Gastroesophageal sphincter (tissue), 3 donors: ENCODE results near the gene INAFM2.
A peak's percentile ranks its signal among the peaks of the same experiment; 100 is the strongest.

Source experiments
- POLR2A ChIP-seq, 2 donors: fragments of 450-650 bp; IDR thresholded peaks; one replicate each; pipeline ENCODE4 v1.6.1; 2017; ENCODE audit warnings: antibody characterized with exemption in 2 of 2, mild to moderate bottlenecking in 2 of 2, moderate library complexity in 1 of 2
- POLR2AphosphoS5 ChIP-seq: sonication (generic); formaldehyde crosslinking; IDR thresholded peaks from one replicate; pipeline ENCODE4 v1.6.1; 2017; ENCODE audit warnings: antibody characterized with exemption
- TF ChIP-seq, protein P1 (sequence below), 4 experiments: fragments of 200-600 bp in 2 of 4; fragments of 450-650 bp in 2 of 4; sonication (generic) in 1 of 4; IDR thresholded peaks; one replicate each; pipeline ENCODE4 v1.5.1; 2017 to 2019; ENCODE audit warnings: antibody characterized with exemption in 4 of 4, mild to moderate bottlenecking in 2 of 4, moderate library complexity in 2 of 4

DNA sequence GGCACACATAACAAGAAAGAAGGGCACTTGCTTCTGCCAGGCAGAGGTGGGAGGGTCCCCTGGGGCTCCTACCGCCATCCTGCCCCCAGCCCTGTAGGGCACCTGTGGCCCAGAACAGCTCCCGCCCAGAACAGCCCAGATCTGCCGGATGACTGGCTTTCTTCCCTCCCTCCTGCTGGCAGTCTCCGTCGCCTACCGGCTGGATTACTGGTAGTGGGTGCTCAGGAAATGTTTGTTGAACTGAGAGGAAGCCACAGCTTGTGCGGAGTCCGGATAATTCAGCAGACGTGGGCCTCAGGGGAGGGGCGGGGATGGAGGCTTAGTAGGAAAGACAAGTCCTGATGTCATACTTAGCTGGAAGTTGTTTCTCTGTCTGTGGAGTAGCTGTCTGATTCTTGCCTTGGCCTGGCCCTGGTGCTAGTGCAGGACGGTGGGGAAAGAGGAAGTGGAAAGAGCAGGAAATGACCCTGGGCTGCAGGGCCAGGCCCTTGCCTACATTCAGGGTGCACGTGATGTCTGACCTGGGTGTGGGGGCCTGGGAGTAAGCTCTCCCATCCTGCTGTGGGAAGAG, 10.5 kb downstream of the INAFM2 start:
- TF ChIP-seq, protein P1, sequence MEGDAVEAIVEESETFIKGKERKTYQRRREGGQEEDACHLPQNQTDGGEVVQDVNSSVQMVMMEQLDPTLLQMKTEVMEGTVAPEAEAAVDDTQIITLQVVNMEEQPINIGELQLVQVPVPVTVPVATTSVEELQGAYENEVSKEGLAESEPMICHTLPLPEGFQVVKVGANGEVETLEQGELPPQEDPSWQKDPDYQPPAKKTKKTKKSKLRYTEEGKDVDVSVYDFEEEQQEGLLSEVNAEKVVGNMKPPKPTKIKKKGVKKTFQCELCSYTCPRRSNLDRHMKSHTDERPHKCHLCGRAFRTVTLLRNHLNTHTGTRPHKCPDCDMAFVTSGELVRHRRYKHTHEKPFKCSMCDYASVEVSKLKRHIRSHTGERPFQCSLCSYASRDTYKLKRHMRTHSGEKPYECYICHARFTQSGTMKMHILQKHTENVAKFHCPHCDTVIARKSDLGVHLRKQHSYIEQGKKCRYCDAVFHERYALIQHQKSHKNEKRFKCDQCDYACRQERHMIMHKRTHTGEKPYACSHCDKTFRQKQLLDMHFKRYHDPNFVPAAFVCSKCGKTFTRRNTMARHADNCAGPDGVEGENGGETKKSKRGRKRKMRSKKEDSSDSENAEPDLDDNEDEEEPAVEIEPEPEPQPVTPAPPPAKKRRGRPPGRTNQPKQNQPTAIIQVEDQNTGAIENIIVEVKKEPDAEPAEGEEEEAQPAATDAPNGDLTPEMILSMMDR (IDR thresholded peaks at IDR 0.05) = peak in 1 of 4 experiments; percentile 10
- TF ChIP-seq POLR2A (IDR thresholded peaks at IDR 0.05) = peak in 1 of 2 donors; percentile 21
- peak; percentile 85 for TF ChIP-seq POLR2AphosphoS5
